Activated CD8-positive, alpha-beta memory T cell treated with anti-CD3 and anti-CD28 coated beads, Interleukin-2, amount 50 U/mL, for 1 hour (primary cell): ENCODE measurements around the gene IL20RA.
"Not testable (repeated sequence)": the region's sequence is repeated elsewhere in the genome, so short reads cannot be mapped to it uniquely, and the experiment has no call there.

Experiments
- DNase-seq: peaks from one replicate; pipeline ENCODE4 v3.0.0-alpha.2; 2020; ENCODE audit errors: extremely low read depth

The IL20RA gene

GRCh38 chr6:136975089-136975715, 69.6 kb downstream of the IL20RA start:
- no peak for DNase-seq

- DNase-seq = not testable (repeated sequence)
These were observed 71.0 kb downstream of the IL20RA start for GRCh38 chr6:136973781-136974180.

GRCh38 chr6:136971609-136972008, 73.2 kb downstream of the IL20RA start:
- no peak for DNase-seq

- DNase-seq = no peak
These were observed 74.8 kb downstream of the IL20RA start for GRCh38 chr6:136969930-136970329.

- no peak for DNase-seq
These were observed 75.3 kb downstream of the IL20RA start for GRCh38 chr6:136969433-136969832.

- DNase-seq = no peak
These were observed 75.9 kb downstream of the IL20RA start for GRCh38 chr6:136968837-136969236.

- no peak for DNase-seq
These were observed 76.7 kb downstream of the IL20RA start for GRCh38 chr6:136967876-136968752.

- DNase-seq = no peak
These were observed 80.4 kb downstream of the IL20RA start for GRCh38 chr6:136964398-136964797.

- DNase-seq = no peak
These were observed 81.5 kb downstream of the IL20RA start for GRCh38 chr6:136963259-136963658.

GRCh38 chr6:136962661-136963060, 82.1 kb downstream of the IL20RA start:
- DNase-seq = no peak

- DNase-seq = no peak
These were observed 82.9 kb downstream of the IL20RA start for GRCh38 chr6:136961848-136962247.

- DNase-seq = no peak
These were observed 84.0 kb downstream of the IL20RA start for GRCh38 chr6:136960781-136961180.

GRCh38 chr6:136959935-136960334, 84.8 kb downstream of the IL20RA start:
- DNase-seq = not testable (repeated sequence)

- DNase-seq = no peak
These were observed 85.3 kb downstream of the IL20RA start for GRCh38 chr6:136959471-136959891.

GRCh38 chr6:136958168-136958567, 86.6 kb downstream of the IL20RA start:
- no peak for DNase-seq

GRCh38 chr6:136956590-136957544, 87.9 kb downstream of the IL20RA start:
- DNase-seq = no peak

- DNase-seq = no peak
These were observed 89.6 kb downstream of the IL20RA start for GRCh38 chr6:136955123-136955522.

GRCh38 chr6:136952714-136953260, 92.0 kb downstream of the IL20RA start:
- DNase-seq = no peak

GRCh38 chr6:136950436-136951126, 94.2 kb downstream of the IL20RA start:
- DNase-seq = no peak
